HFFc6 (cell line): ENCODE data around the gene FLACC1. TPM values are rescaled to one million over a fixed set of nuclear protein-coding genes. Genes with fewer than 3 reads are reported as not detected.
A peak's percentile ranks its signal among the peaks of the same experiment; 100 is the strongest.

Experiments
- DNase-seq: peaks from one replicate; pipeline ENCODE4 v3.0.0-alpha.2; 2018
- H3K27ac Mint-ChIP-seq: 2 replicates; pipeline ENCODE4 v1.8.0; 2020; ENCODE audit warnings: mild to moderate bottlenecking, mixed read lengths
- H3K27me3 Mint-ChIP-seq: 2 replicates; pipeline ENCODE4 v1.8.0; 2021; ENCODE audit warnings: mild to moderate bottlenecking, moderate library complexity, mixed read lengths; ENCODE audit not compliant: insufficient read depth
- H3K36me3 Mint-ChIP-seq: 2 replicates; pipeline ENCODE4 v1.8.0; 2021; ENCODE audit warnings: low read depth, mixed read lengths
- H3K4me1 Mint-ChIP-seq: 2 replicates; pipeline ENCODE4 v1.8.0; 2020; ENCODE audit warnings: low read depth, mixed read lengths
- H3K4me3 Mint-ChIP-seq: 2 replicates; pipeline ENCODE4 v1.8.0; 2020; ENCODE audit warnings: mild to moderate bottlenecking, moderate library complexity, mixed read lengths
- H3K9me3 Mint-ChIP-seq: 2 replicates; pipeline ENCODE4 v1.8.0; 2020; ENCODE audit warnings: mild to moderate bottlenecking, mixed read lengths
- long read RNA-seq: library from polyadenylated mRNA; unstranded; transcript quantifications from one replicate; pipeline ENCODE4 v2.0.0, GENCODE V29; 2019
- total RNA-seq, 6 experiments: library from RNA; stranded (reverse); fragmentation: NEBNext Ultra II Directional; extraction: Animal tissue kit (Norgen Biotek cat#: 25700); gene quantifications; 2 replicates in 1 of 6; 3 replicates in 5 of 6; pipeline ENCODE4 v1.2.3, GENCODE V29; 2021
- TF ChIP-seq, protein P1 (sequence below): fragments of 200-600 bp; sonication (generic); IDR thresholded peaks from 2 replicates; pipeline ENCODE4 v1.5.0; 2021; ENCODE audit warnings: antibody characterized with exemption, mild to moderate bottlenecking

Gene FLACC1, protein sequence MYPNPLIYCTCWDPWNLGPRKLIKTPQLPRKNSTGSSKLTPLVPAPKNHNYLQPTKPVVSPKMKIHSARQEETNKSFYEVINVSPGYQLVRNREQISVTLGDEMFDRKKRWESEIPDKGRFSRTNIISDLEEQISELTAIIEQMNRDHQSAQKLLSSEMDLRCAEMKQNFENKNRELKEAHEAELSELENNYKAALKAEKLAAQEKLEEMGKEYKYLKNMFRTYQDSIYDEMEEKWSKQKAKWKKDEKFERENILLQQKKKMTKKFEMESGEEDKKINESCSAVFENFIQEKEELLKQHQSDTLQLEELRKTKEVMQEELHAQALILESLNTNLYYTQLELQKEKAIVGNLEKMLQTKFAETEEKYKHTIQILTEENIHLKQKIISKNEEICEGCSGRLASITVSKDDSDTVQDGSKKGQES
- total RNA-seq = 1 to 10 TPM in 3 of 6 experiments, under 1 TPM in 3; 0.51 to 1.6 (median 0.87) TPM
- long read RNA-seq = 0 reads

DNA sequence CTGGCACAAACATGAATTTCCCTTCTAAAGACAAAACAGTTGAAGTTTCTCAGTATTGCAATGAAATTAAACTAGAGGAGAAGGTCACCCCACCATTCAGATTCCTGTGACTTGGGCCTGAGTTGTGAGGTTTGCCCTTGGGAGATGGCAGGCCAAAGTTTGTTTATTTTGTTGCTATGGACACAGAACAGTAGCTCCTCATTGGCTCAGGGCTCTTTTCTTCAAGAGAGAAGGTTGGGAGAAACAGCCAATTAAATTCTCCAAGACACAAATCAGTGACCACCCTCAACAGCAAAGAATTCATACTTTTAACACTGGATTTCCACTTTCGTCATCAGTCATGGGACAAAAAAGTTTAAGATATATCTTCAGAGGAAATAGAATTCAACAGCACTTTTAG is at the start of gene FLACC1:
FLACC1 (minus strand) TSS at position 125 of the 400 bp plus-strand sequence. CDS start 5,941 bp downstream, outside the sequence.
- DNase-seq = peak; percentile 76
- Mint-ChIP-seq H3K36me3 (peaks cover 44% of the 10 kb centered on the region), H3K27me3 (no peaks in the 10 kb centered on the region; the same call in 1 of the 2 replicates), H3K4me1 (peaks cover 51% of the 10 kb centered on the region), H3K9me3 (no peaks in the 10 kb centered on the region; the same call in 1 of the 2 replicates), H3K27ac (peak within 1 kb of the TSS; percentile 79), H3K4me3 (no peak within 1 kb of the TSS)
- TF ChIP-seq, protein P1, sequence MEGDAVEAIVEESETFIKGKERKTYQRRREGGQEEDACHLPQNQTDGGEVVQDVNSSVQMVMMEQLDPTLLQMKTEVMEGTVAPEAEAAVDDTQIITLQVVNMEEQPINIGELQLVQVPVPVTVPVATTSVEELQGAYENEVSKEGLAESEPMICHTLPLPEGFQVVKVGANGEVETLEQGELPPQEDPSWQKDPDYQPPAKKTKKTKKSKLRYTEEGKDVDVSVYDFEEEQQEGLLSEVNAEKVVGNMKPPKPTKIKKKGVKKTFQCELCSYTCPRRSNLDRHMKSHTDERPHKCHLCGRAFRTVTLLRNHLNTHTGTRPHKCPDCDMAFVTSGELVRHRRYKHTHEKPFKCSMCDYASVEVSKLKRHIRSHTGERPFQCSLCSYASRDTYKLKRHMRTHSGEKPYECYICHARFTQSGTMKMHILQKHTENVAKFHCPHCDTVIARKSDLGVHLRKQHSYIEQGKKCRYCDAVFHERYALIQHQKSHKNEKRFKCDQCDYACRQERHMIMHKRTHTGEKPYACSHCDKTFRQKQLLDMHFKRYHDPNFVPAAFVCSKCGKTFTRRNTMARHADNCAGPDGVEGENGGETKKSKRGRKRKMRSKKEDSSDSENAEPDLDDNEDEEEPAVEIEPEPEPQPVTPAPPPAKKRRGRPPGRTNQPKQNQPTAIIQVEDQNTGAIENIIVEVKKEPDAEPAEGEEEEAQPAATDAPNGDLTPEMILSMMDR = no peak

DNA sequence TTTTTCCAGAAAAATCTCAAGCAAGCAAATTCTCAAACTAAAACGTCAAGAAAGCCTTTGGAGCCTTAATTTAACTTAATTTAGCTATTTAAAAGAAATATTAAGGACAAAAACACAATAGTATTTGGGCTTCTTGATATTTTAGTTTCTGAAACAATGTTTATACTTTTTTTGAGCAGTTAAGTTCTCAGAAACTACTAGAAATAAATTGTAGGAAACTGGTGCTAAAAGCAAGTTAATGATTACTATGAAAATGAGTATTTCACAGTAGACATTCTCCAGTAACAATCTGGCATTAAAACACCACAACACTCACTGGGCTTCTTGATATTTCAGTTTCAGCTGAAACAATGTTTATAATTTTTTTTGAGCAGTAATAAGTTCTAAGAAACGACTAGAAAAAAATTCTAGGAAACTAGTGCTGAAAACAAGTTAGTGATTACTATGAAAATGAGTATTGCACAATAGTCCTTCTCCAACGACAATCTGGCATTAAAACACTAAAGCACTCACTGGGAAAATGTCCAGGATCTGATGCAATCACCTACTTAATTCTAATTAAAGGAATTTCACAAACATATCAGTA is 49.0 kb upstream of the FLACC1 start:
- Mint-ChIP-seq H3K4me1 (peaks cover 63% of the 10 kb centered on the region), H3K27ac (peak overlapping the region; percentile 29; the same call in 1 of the 2 replicates), H3K4me3 (no peak overlapping the region)

DNA sequence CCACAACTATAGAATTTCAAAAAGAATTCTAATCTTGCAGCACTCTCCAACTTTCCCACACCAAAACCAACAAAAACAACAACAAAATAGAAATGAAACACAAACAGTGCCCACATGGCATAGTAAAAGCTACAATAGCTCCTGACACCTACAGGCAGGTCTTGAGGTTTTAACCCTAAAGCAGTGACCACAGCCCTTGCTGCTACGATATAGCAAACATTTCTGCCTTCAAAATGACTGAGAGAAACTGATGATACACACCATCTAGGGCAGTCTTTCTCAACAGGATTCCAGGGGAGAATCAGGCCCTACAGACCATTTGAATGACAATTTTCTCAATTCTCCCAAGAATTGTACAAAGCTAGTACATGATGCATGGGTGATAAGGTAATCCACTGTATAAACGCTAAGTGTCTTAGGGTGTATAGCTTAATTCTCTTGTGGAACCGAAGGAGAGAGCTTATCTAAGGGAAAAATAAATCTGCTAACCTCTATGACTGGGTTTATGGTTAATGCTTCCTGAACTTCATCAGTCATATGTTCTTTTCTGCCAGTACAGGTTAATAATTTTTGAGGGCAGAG is 47.6 kb upstream of the FLACC1 start:
- Mint-ChIP-seq H3K36me3 (peaks cover 5% of the 10 kb centered on the region; the same call in 1 of the 2 replicates), H3K9me3 (no peaks in the 10 kb centered on the region), H3K27me3 (no peaks in the 10 kb centered on the region), H3K27ac (no peak overlapping the region; the same call in 1 of the 2 replicates), H3K4me3 (no peak overlapping the region), H3K4me1 (peaks cover 55% of the 10 kb centered on the region)
- TF ChIP-seq, protein P1 = no peak
- DNase-seq = no peak

More for the DNA sequence above, 49.0 kb upstream of the FLACC1 start:
- peak; percentile 68 for DNase-seq
- TF ChIP-seq, protein P1 = no peak
- Mint-ChIP-seq H3K27me3 (no peaks in the 10 kb centered on the region), H3K36me3 (peaks cover 15% of the 10 kb centered on the region), H3K9me3 (no peaks in the 10 kb centered on the region)

DNA sequence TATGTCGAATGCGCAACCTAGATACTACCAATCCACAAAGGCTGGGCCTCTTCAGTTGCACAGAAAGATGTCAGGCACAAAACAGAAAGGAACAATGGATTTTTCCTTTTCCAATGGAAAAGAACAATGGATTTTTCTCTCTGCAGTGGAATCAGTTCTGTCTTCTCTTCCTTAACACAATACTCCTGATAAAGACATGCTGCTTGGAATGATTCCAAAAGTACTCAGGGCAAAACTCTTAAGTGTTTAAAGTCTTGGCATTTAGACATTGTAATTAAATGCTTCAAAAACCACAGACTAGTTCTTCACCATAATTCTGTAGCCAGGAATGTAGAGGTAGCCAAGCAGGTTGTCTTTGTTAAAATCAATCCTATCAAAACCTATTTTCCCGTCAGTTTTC is 46.7 kb upstream of the FLACC1 start:
- peaks cover 55% of the 10 kb centered on the region for H3K4me1 Mint-ChIP-seq
- peak; percentile 26 for DNase-seq
- no peaks in the 10 kb centered on the region for H3K9me3 Mint-ChIP-seq
- H3K27ac Mint-ChIP-seq = peak overlapping the region; percentile 4; the same call in 1 of the 2 replicates
- TF ChIP-seq, protein P1 = no peak
- no peak overlapping the region; the same call in 1 of the 2 replicates for H3K4me3 Mint-ChIP-seq
- no peaks in the 10 kb centered on the region for H3K27me3 Mint-ChIP-seq
- peaks cover 13% of the 10 kb centered on the region; the same call in 1 of the 2 replicates for H3K36me3 Mint-ChIP-seq

DNA sequence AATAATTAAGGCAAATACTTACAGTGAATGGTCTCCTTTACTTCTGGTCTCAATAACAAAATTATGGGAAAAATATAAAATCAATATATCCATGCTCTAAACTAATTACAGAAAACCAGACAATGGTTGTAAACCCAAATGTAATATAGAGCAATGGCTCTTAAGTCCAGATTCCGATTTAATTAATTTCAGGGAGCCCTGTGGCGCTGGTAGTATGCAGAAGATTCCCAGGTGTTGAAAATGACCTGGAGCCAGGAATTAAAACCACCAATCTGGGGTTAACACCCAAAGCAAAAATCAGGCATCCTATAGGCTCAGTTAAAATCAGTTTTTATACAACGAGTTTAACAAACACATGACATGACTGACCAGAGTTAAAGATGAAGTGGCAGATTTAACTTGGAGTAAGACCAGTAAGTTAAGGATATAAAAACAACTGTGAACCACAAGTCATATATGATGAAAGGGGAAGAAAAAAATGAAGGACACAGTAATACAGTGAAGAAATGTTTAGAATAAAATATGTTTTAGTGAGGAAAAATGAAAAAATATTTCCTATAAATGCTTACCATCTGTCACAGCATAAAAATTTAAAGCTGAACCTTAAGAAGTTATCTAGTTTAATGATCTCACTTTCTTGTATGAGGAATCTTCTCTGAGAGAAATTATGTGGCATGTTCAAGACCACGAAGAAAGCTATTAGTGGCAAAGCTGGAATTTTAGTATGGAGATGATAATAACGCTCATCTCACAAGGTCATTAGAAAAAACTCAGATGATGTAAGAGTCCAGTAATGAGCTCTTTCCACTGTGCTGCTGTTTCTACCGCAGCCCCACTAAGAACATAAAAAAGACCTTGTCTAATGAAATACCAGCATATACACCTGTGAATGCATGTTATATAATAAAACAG is 45.8 kb upstream of the FLACC1 start:
- TF ChIP-seq, protein P1 = no peak
- Mint-ChIP-seq H3K27ac (peak overlapping the region; percentile 53), H3K4me1 (peaks cover 55% of the 10 kb centered on the region), H3K27me3 (no peaks in the 10 kb centered on the region), H3K4me3 (no peak overlapping the region; the same call in 1 of the 2 replicates), H3K9me3 (no peaks in the 10 kb centered on the region), H3K36me3 (peaks cover 15% of the 10 kb centered on the region)
- DNase-seq = peak; percentile 54
